ENCODE data around the gene RDH16. TPM values are rescaled to one million over a fixed set of nuclear protein-coding genes. Genes with fewer than 3 reads are reported as not detected.
"Not testable (repeated sequence)": the region's sequence is repeated elsewhere in the genome, so short reads cannot be mapped to it uniquely, and the experiment has no call there.

Gene RDH16
- polyA plus RNA-seq, 2 of the 4 experiments (the other 2 are of a cell fraction): 0.06 to 0.21 TPM

GRCh38 chr12:56909403-56909802 lies 48.0 kb downstream of the RDH16 start:
- CTCF ChIA-PET: interaction anchor here (0.7 kb wide), 1 partner anchor 9 kb away, joined by 4 read pairs; no protein-coding TSS in a partner anchor
- POLR2A ChIA-PET; H3K4me1 ChIP-seq; DNase-seq (ENCODE audit: low read depth in 1 of 2, low spot score in 1 of 2); H3K4me3 ChIP-seq; H3K27ac ChIP-seq; FAIRE-seq; ATAC-seq; H3K4me2 ChIP-seq: not testable (repeated sequence)
- peak; percentile 19 for TF ChIP-seq ZFP36 (IDR thresholded peaks at IDR 0.05; ENCODE audit: borderline replicate concordance, partially characterized antibody)
- WGBS (ENCODE audit: missing lambda C conversion rate): 5% methylated on average over 2 of the region's 2 CpGs
- peaks cover 27% of the 10 kb centered on the region for H3K9me3 ChIP-seq

- TF ChIP-seq RNF2 (IDR thresholded peaks at IDR 0.05; ENCODE audit: borderline replicate concordance, low read depth): no peak
- no peak for TF ChIP-seq KDM5A (IDR thresholded peaks at IDR 0.05)
- TF ChIP-seq E2F6 (IDR thresholded peaks at IDR 0.05; ENCODE audit: borderline replicate concordance, low read depth): no peak
- TF ChIP-seq EHF (CRISPR knock-in tag; IDR thresholded peaks at IDR 0.05): no peak
- TF ChIP-seq ESRRA (IDR thresholded peaks at IDR 0.05; ENCODE audit: borderline replicate concordance, low read length): no peak
- no peak for TF ChIP-seq KDM1A (IDR thresholded peaks at IDR 0.05; ENCODE audit: low read depth)
- no peak for TF ChIP-seq POLR2AphosphoS2 (conservative IDR thresholded peaks at IDR 0.05; ENCODE audit: low read length)
- TF ChIP-seq MAZ (IDR thresholded peaks at IDR 0.05; ENCODE audit: borderline replicate concordance, low read depth, low read length): no peak
- no peak for TF ChIP-seq JUN (IDR thresholded peaks at IDR 0.05)
- TF ChIP-seq ZSCAN20 (CRISPR knock-in tag; IDR thresholded peaks at IDR 0.05): no peak
- no peak for TF ChIP-seq CBX2 (IDR thresholded peaks at IDR 0.05; ENCODE audit: borderline replicate concordance, low read depth)
- no peak for TF ChIP-seq USF2 (IDR thresholded peaks at IDR 0.05)
- no peak for TF ChIP-seq REST (IDR thresholded peaks at IDR 0.05)
- no peak for TF ChIP-seq FOSB (CRISPR knock-in tag; IDR thresholded peaks at IDR 0.05)
- DNase-seq (ENCODE audit: low read depth in 1 of 2, low spot score in 1 of 2): no peak
- peaks cover 27% of the 10 kb centered on the region for H3K9me3 ChIP-seq
- H3K4me3 ChIP-seq: no peak overlapping the region
- ATAC-seq: no peak
- WGBS (ENCODE audit: missing lambda C conversion rate): 29% methylated on average over 4 of the region's 5 CpGs
- POLR2A ChIA-PET: no interaction called here
- no peaks in the 10 kb centered on the region for H3K4me1 ChIP-seq
- no peak overlapping the region for H3K27ac ChIP-seq
- CTCF ChIA-PET: interaction anchor here (0.5 to 1.1 kb wide), 2 partner anchors 8 to 116 kb away, joined by 3 to 5 read pairs; no protein-coding TSS in a partner anchor
- no peak for FAIRE-seq
- no peak overlapping the region for H3K4me2 ChIP-seq
Observed at GRCh38 chr12:56908136-56908535, 49.3 kb downstream of the RDH16 start.

GRCh38 chr12:56905852-56906251 lies 51.6 kb downstream of the RDH16 start:
- WGBS (ENCODE audit: missing lambda C conversion rate): 46% methylated on average over 1 of the region's 1 CpG
- ChIA-PET CTCF (no interaction called here), POLR2A (no interaction called here)
- no peak for DNase-seq (ENCODE audit: low read depth in 1 of 2, low spot score in 1 of 2)
- FAIRE-seq: no peak
- TF ChIP-seq MYC (IDR thresholded peaks at IDR 0.05; ENCODE audit: borderline replicate concordance, low read length) (no peak), MAFK (IDR thresholded peaks at IDR 0.05; ENCODE audit: partially characterized antibody) (no peak), CBX2 (IDR thresholded peaks at IDR 0.05; ENCODE audit: borderline replicate concordance, low read depth) (no peak), HOXB5 (CRISPR knock-in tag; IDR thresholded peaks at IDR 0.05) (no peak)
- H3K27ac ChIP-seq: no peak overlapping the region
- no peak overlapping the region for H3K4me2 ChIP-seq
- peaks cover 24% of the 10 kb centered on the region for H3K9me3 ChIP-seq
- ATAC-seq: no peak
- H3K4me3 ChIP-seq: no peak overlapping the region
- peaks cover 2% of the 10 kb centered on the region; the same call in 2 of the 3 replicates for H3K4me1 ChIP-seq

Measured in A549 (cell line).